ENCODE measurements around the gene NEO1.

NEO1 gene

GRCh38 chr15:73175382-73175781, 123.1 kb downstream of the NEO1 start:
- Histone ChIP-seq H2BK120ac (ENCODE audit: low read depth, low read length) (no peak overlapping the region), H2BK5ac (ENCODE audit: low read length) (no peak overlapping the region), H3K18ac (ENCODE audit: low read length) (no peak overlapping the region), H3K9ac (ENCODE audit: low read depth, low read length, poor library complexity) (no peak overlapping the region), H2AFZ (ENCODE audit: low read length) (no peak overlapping the region), H3K14ac (ENCODE audit: low read length) (no peak overlapping the region), H3K4me2 (ENCODE audit: insufficient read depth, low read length, poor library complexity, severe bottlenecking) (no peak overlapping the region), H3K4me1 (ENCODE audit: control insufficient read depth in 2 of 2, insufficient read depth in 1 of 2, low read depth in 1 of 2, low read length in 2 of 2) (peaks cover 4 to 7% of the 10 kb centered on the region in 2 donors), H3K4ac (ENCODE audit: low read length) (no peak overlapping the region), H3K79me1 (ENCODE audit: low read depth, low read length) (no peaks in the 10 kb centered on the region), H3K4me3 (ENCODE audit: low read length in 2 of 2) (no peak overlapping the region), H3K27ac (replicated peaks; ENCODE audit: low read length) (no peak overlapping the region), H2BK12ac (ENCODE audit: low read length) (no peak overlapping the region), H3K23ac (ENCODE audit: low read depth, low read length, poor library complexity) (no peak overlapping the region), H2AK5ac (ENCODE audit: low read depth, low read length) (no peak overlapping the region), H4K8ac (ENCODE audit: low read depth, low read length) (no peak overlapping the region), H3K27me3 (ENCODE audit: control insufficient read depth in 3 of 3, insufficient read depth in 3 of 3, low read depth in 1 of 3, low read length in 3 of 3) (no peaks in the 10 kb centered on the region), H2BK15ac (ENCODE audit: low read length) (no peak overlapping the region), H3K36me3 (replicated peaks in 1 of 2; ENCODE audit: control insufficient read depth in 2 of 2, insufficient read depth in 2 of 2, low read length in 2 of 2) (peaks cover 12 to 34% of the 10 kb centered on the region in 2 donors), H4K91ac (ENCODE audit: low read depth, low read length, poor library complexity) (no peak overlapping the region), H3K9me3 (replicated peaks in 1 of 2; ENCODE audit: control insufficient read depth in 2 of 2, insufficient read depth in 1 of 2, low read depth in 1 of 2, low read length in 2 of 2) (peaks cover 0 to 2% of the 10 kb centered on the region in 2 donors)
- DNase-seq (ENCODE audit: low spot score): no peak
- WGBS, 2 donors (ENCODE audit: extremely low coverage in 2 of 2, insufficient read length in 2 of 2, insufficient replicate concordance in 1 of 2): no CpG with 5 or more reads among the region's 3 CpGs

GRCh38 chr15:73176598-73176997, 124.3 kb downstream of the NEO1 start:
- peaks cover 2 to 11% of the 10 kb centered on the region in 2 donors for H3K9me3 ChIP-seq (replicated peaks in 1 of 2; ENCODE audit: control insufficient read depth in 2 of 2, insufficient read depth in 1 of 2, low read depth in 1 of 2, low read length in 2 of 2)
- H4K8ac ChIP-seq (ENCODE audit: low read depth, low read length): no peak overlapping the region
- H3K18ac ChIP-seq (ENCODE audit: low read length): no peak overlapping the region
- no peak overlapping the region for H3K9ac ChIP-seq (ENCODE audit: low read depth, low read length, poor library complexity)
- no peak overlapping the region for H3K4ac ChIP-seq (ENCODE audit: low read length)
- no peak overlapping the region for H2BK12ac ChIP-seq (ENCODE audit: low read length)
- peak overlapping the region; percentile 7 for H3K27ac ChIP-seq (replicated peaks; ENCODE audit: low read length)
- no peaks in the 10 kb centered on the region for H3K79me1 ChIP-seq (ENCODE audit: low read depth, low read length)
- peaks cover 15 to 43% of the 10 kb centered on the region in 2 donors for H3K36me3 ChIP-seq (replicated peaks in 1 of 2; ENCODE audit: control insufficient read depth in 2 of 2, insufficient read depth in 2 of 2, low read length in 2 of 2)
- H3K4me1 ChIP-seq (ENCODE audit: control insufficient read depth in 2 of 2, insufficient read depth in 1 of 2, low read depth in 1 of 2, low read length in 2 of 2): peaks cover 4 to 7% of the 10 kb centered on the region in 2 donors
- H2AFZ ChIP-seq (ENCODE audit: low read length): no peak overlapping the region
- no peaks in the 10 kb centered on the region for H3K27me3 ChIP-seq (ENCODE audit: control insufficient read depth in 3 of 3, insufficient read depth in 3 of 3, low read depth in 1 of 3, low read length in 3 of 3)
- no peak overlapping the region for H4K91ac ChIP-seq (ENCODE audit: low read depth, low read length, poor library complexity)
- no peak overlapping the region for H2BK15ac ChIP-seq (ENCODE audit: low read length)
- no CpG with 5 or more reads among the region's 2 CpGs for WGBS, 2 donors (ENCODE audit: extremely low coverage in 2 of 2, insufficient read length in 2 of 2, insufficient replicate concordance in 1 of 2)
- H3K4me3 ChIP-seq (ENCODE audit: low read length in 2 of 2): no peak overlapping the region
- no peak for DNase-seq (ENCODE audit: low spot score)
- no peak overlapping the region for H3K4me2 ChIP-seq (ENCODE audit: insufficient read depth, low read length, poor library complexity, severe bottlenecking)
- H3K23ac ChIP-seq (ENCODE audit: low read depth, low read length, poor library complexity): no peak overlapping the region
- no peak overlapping the region for H3K14ac ChIP-seq (ENCODE audit: low read length)
- H2BK5ac ChIP-seq (ENCODE audit: low read length): no peak overlapping the region
- H2BK120ac ChIP-seq (ENCODE audit: low read depth, low read length): no peak overlapping the region
- no peak overlapping the region for H2AK5ac ChIP-seq (ENCODE audit: low read depth, low read length)

- Histone ChIP-seq H3K36me3 (replicated peaks in 1 of 2; ENCODE audit: control insufficient read depth in 2 of 2, insufficient read depth in 2 of 2, low read length in 2 of 2) (peaks cover 14 to 64% of the 10 kb centered on the region in 2 donors), H3K79me1 (ENCODE audit: low read depth, low read length) (no peaks in the 10 kb centered on the region), H2AFZ (ENCODE audit: low read length) (no peak overlapping the region), H3K9ac (ENCODE audit: low read depth, low read length, poor library complexity) (no peak overlapping the region), H3K14ac (ENCODE audit: low read length) (no peak overlapping the region), H3K23ac (ENCODE audit: low read depth, low read length, poor library complexity) (no peak overlapping the region), H3K4me2 (ENCODE audit: insufficient read depth, low read length, poor library complexity, severe bottlenecking) (no peak overlapping the region), H2BK120ac (ENCODE audit: low read depth, low read length) (no peak overlapping the region), H4K8ac (ENCODE audit: low read depth, low read length) (no peak overlapping the region), H2BK5ac (ENCODE audit: low read length) (no peak overlapping the region), H3K9me3 (replicated peaks in 1 of 2; ENCODE audit: control insufficient read depth in 2 of 2, insufficient read depth in 1 of 2, low read depth in 1 of 2, low read length in 2 of 2) (peaks cover 0 to 44% of the 10 kb centered on the region in 2 donors), H3K27ac (replicated peaks; ENCODE audit: low read length) (peak overlapping the region; percentile 29), H2BK12ac (ENCODE audit: low read length) (no peak overlapping the region), H3K4ac (ENCODE audit: low read length) (no peak overlapping the region), H3K27me3 (ENCODE audit: control insufficient read depth in 3 of 3, insufficient read depth in 3 of 3, low read depth in 1 of 3, low read length in 3 of 3) (no peaks in the 10 kb centered on the region), H3K4me3 (ENCODE audit: low read length in 2 of 2) (no peak overlapping the region), H2AK5ac (ENCODE audit: low read depth, low read length) (no peak overlapping the region), H4K91ac (ENCODE audit: low read depth, low read length, poor library complexity) (no peak overlapping the region), H3K4me1 (ENCODE audit: control insufficient read depth in 2 of 2, insufficient read depth in 1 of 2, low read depth in 1 of 2, low read length in 2 of 2) (peaks cover 6 to 7% of the 10 kb centered on the region in 2 donors), H3K18ac (ENCODE audit: low read length) (no peak overlapping the region), H2BK15ac (ENCODE audit: low read length) (no peak overlapping the region)
- peak; percentile 9 for DNase-seq (ENCODE audit: low spot score)
- no CpG with 5 or more reads among the region's 3 CpGs for WGBS, 2 donors (ENCODE audit: extremely low coverage in 2 of 2, insufficient read length in 2 of 2, insufficient replicate concordance in 1 of 2)
Measured at GRCh38 chr15:73183071-73183470, 130.8 kb downstream of the NEO1 start.

- no peak overlapping the region for H3K4me3 ChIP-seq (ENCODE audit: low read length in 2 of 2)
Measured at GRCh38 chr15:73190189-73190601, 137.9 kb downstream of the NEO1 start.

More at GRCh38 chr15:73190189-73190601, 137.9 kb downstream of the NEO1 start:
- H4K91ac ChIP-seq (ENCODE audit: low read depth, low read length, poor library complexity): no peak overlapping the region
- H3K9me3 ChIP-seq (replicated peaks in 1 of 2; ENCODE audit: control insufficient read depth in 2 of 2, insufficient read depth in 1 of 2, low read depth in 1 of 2, low read length in 2 of 2): peaks cover 0 to 1% of the 10 kb centered on the region in 2 donors
- WGBS, 2 donors (ENCODE audit: extremely low coverage in 2 of 2, insufficient read length in 2 of 2, insufficient replicate concordance in 1 of 2): no CpG with 5 or more reads among the region's 2 CpGs
- H3K79me1 ChIP-seq (ENCODE audit: low read depth, low read length): no peaks in the 10 kb centered on the region
- no peak overlapping the region for H2BK120ac ChIP-seq (ENCODE audit: low read depth, low read length)
- no peak overlapping the region for H3K27ac ChIP-seq (replicated peaks; ENCODE audit: low read length)
- no peak overlapping the region for H2AFZ ChIP-seq (ENCODE audit: low read length)
- H3K4ac ChIP-seq (ENCODE audit: low read length): no peak overlapping the region
- DNase-seq (ENCODE audit: low spot score): no peak
- no peak overlapping the region for H2BK15ac ChIP-seq (ENCODE audit: low read length)
- no peak overlapping the region for H3K4me2 ChIP-seq (ENCODE audit: insufficient read depth, low read length, poor library complexity, severe bottlenecking)
- H2BK12ac ChIP-seq (ENCODE audit: low read length): no peak overlapping the region
- H3K4me1 ChIP-seq (ENCODE audit: control insufficient read depth in 2 of 2, insufficient read depth in 1 of 2, low read depth in 1 of 2, low read length in 2 of 2): no peaks in the 10 kb centered on the region
- no peak overlapping the region for H4K8ac ChIP-seq (ENCODE audit: low read depth, low read length)
- no peak overlapping the region for H3K14ac ChIP-seq (ENCODE audit: low read length)
- no peak overlapping the region for H3K23ac ChIP-seq (ENCODE audit: low read depth, low read length, poor library complexity)
- H3K36me3 ChIP-seq (replicated peaks in 1 of 2; ENCODE audit: control insufficient read depth in 2 of 2, insufficient read depth in 2 of 2, low read length in 2 of 2): peaks cover 5 to 10% of the 10 kb centered on the region in 2 donors
- H2AK5ac ChIP-seq (ENCODE audit: low read depth, low read length): no peak overlapping the region
- H2BK5ac ChIP-seq (ENCODE audit: low read length): no peak overlapping the region
- H3K27me3 ChIP-seq (ENCODE audit: control insufficient read depth in 3 of 3, insufficient read depth in 3 of 3, low read depth in 1 of 3, low read length in 3 of 3): no peaks in the 10 kb centered on the region
- no peak overlapping the region for H3K9ac ChIP-seq (ENCODE audit: low read depth, low read length, poor library complexity)
- no peak overlapping the region for H3K18ac ChIP-seq (ENCODE audit: low read length)
